Left forelimb (tissue), 1 donor: Measurements from ENCODE around the gene ABITRAM.
A peak's percentile ranks its signal among the peaks of the same experiment; 100 is the strongest.
"Not testable (repeated sequence)": the region's sequence is repeated elsewhere in the genome, so short reads cannot be mapped to it uniquely, and the experiment has no call there.

Experiments
- DNase-seq: peaks from one replicate; pipeline ENCODE4 v3.0.0-alpha.2; 2018; ENCODE audit warnings: low spot score

Gene ABITRAM

DNA sequence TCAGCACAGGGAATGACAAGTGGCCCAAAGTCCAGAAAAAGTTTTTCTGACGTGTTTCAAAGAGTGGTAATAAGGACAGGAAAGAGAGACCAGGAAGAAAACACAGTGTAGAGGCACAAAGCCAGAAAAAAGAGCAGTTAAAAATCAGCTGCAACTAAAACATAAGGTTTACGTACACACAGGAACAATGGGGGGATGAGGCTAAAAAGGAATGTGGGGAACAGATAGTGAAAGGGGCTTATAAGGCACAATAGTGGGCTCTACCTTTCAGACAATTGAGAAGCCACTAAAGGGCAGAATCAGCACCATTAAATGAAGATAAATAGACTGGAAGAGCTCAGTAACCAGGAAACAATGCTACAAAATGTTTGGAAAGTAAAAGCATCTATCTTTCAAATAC lies 5.8 kb upstream of the ABITRAM start:
- no peak for DNase-seq

DNA sequence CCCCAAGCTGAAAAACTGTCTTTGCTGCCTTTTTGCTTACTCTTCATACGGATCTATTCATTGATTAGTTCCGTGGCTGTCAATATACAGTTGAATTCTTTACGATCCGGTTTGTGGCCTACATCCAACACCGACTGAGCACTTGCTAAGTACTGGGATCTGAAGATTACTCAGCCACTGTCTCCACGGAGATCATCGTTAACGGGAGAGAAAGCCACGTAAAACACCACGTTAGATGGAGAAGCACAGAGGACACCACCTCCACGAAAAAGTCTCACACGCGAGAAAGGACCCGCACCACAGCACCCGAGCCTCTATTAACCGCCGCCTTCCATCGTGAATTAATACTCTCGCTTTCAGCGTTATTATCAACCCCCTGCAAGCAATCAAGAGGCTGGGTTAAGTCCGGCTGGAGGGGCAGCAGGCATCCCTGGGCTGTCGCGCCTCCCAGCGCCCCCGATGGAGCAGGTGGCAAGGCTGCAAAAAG lies 926 bp upstream of the ABITRAM start:
- no peak for DNase-seq

DNA sequence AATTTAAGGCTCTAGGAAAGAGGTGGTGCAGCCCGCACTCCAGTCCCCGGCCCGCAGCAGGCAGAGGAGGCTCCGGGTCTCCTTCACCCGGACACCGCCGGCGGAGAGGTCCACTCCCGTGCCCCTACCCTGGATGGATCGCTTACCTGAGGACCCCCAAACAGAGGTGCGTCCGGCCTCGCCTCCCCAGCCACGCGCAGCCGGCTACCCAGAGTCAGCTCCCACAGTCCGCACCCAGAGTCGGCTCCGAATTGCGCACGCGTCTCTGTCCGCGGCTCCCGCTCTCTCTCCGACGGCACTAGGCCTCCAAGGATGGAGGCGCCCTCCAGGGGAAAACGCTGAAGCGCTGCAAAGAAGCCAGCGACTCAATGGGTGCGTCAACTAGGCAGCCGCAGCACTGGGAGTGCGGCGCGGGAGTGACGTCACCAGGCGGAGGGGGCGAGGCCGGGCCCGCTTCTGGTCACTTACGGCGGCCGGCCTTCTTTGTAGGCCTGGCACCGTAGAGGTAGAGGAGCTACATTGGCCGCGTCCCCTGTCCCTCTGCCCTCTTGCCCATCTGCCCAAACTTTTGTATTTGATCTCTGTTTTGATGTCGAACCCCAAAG lies 380 bp upstream of the ABITRAM start, which contains the start of gene ELP1:
ELP1 (minus strand) TSS at position 407 of the 605 bp plus-strand sequence. CDS start 2,978 bp downstream, outside the sequence.
- peak; percentile 96 for DNase-seq

DNA sequence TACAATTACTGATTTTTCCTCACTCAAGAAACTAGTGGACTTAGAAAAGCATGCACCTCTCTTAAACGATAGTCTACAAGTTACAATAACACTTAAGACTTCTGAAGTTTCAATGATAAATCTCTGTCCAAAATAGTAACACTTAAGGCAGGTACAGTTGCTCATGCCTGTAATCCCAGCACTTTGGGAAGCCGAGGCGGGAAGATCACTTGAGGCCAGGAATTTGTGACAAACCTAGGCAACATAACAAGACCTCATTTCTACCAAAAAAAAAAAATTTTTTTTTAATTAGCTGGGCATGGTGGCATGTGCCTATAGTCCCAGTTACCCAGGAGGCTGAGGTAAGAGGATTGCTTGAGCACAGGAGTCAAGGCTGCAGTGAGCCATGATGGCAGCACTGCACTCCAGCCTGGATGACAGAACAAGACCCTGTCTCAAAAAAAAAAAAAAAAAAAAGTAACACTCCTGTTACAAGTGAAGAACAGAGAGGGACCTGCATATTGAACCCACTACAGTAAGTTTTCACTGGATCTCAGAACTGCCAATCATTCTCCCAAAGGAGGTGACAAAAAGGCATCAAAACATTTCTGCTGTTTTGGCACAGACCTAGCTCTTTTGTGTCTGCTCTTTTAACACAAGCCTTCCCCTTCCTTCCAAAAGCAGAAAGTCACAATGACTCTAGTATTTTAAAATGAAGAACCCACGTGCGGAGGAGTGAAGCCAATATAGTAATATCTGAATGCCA lies 3.5 kb downstream of the ABITRAM start:
- DNase-seq = no peak

DNA sequence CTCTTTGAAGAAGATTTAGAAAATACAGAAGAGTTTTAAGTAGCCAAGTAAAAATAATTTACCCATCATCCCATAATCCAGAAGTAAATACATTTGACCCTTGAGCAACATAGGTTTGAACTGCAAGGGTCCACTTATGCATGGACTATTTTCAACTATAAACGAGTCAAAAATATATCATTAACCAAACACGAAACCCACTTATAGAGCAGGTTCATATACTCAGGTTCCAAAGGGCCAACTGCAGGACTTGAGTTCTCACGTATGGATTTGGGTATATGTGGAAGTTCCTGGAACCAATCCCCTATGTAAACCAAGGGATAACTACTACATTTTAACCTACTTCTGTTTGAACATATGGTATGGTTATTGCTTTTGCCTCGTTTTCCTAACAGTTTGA lies 5.8 kb downstream of the ABITRAM start:
- no peak for DNase-seq

DNA sequence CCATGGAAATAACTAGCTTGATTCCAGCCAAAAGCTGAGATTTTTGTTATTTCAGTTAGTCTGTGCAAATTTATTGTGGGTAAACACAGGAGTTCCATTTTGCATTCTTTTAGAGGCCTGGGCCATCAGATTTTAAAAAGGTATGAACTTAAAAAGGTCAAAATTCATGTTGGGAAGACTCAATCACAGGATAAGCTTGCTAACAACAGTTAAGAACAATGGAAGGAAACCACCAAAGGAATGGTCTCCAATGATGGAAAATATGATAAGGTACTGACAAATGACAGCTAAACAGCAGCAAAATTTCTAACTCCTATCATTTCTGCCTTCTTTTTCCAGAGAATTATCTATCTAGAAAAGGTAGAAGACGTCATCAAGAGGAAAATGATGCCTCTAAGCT lies 16.0 kb downstream of the ABITRAM start:
- DNase-seq = no peak

DNA sequence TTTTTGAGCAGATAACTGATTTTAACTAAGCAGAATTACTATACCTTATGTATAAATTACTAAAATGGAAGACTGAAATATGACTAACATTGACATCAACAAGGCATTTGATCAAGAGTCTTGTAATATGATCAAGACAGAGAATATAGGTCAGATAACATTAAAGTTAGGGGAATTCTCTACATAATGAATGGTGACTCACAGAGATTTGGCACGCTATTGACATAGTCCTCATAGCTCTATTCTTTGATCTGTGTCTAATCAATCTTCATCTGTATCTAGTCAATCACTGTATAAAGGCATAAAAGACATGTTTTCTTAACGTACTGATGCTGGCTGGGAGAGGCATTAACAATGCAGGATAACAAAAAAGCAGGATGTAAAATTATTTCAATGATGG lies 17.4 kb downstream of the ABITRAM start:
- DNase-seq = no peak

DNA sequence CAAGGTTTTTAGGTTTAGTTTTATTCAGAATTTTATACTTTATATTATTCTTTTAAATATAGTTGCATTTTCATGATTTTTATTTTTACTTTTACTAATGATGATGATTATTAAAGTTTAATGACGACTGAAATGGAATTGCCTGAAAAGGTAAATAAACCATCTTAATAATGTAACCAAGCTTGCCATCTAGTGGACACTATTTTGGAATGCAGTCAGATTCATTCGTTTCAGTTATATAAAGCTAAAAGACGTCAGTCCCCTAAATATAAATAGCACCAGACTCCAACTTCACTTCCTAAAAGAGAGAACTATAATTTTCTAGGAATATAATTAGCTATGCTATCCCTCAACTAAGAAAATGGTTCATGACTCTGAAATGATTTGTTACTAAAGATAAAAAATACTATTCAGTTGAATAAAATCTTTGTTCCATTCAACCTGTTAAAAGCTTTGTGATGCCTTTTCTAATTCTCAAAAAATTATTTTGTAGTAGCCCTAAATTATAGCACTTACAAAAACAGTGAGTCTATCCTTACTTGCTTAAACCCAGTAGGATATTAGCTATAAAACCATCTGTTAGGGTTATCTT lies 19.9 kb downstream of the ABITRAM start:
- DNase-seq = no peak

DNA sequence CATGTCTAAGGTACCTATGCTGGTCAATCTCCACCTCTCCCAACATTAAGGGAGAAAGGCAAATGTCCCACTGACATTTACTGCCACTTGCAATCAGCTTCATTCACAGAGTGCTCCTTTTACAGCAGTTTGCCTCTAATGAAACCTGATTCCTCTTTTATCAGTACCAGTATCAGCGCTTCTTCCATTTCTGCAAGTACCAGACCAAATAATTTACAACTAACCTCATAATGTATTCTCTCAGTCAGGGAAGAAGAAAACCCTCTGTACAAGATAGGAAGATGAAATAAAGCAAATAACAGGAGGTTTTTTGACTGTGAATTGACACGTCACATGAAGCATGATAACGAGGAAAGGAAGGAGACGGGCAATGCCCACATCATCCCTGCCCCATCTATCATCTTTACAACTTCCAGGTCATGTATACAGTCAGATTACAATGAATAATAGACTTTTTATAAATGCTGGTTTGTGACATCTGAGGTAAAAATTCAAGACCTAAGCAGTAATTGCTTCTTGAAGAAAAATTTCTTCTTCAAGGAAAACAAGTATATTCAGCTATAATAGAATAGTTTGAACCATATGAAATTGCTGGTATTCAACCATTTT lies 21.9 kb downstream of the ABITRAM start:
- DNase-seq = no peak

DNA sequence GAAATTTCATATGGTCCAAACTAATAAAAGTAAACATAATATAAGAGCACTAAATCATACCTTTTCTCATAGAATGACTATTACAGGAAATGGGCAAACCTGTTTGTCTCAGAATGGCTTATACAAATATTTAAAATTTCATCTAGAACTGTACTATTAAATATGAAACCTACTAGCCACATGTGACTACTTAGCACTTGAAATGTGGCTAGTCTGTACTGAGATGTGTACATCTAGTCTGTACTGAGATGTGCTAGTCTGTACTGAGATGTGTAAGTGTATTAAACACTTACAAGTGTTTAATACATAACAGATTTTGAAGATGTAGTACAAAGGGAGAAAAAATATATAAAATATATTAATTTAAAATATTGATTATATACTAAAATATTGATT lies 22.4 kb downstream of the ABITRAM start:
- DNase-seq = no peak

DNA sequence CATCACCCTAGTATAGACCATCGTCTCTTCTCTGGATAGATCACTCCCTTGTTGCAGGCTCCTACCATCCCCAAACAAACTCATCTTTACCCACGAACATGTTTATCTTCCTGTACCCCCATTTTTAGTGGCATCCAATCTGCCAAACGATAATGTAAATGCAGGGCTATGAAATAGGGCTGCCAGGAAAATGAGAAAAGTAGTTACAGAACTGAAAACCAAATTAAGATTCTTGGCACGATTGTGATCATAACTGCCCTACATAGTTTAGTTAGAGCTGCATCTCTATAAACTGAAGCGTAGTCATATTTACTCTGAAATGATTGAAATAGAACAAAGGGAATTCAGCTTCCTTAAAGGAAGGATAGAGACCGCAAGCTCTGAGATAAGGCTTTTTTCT lies 26.1 kb downstream of the ABITRAM start:
- DNase-seq = no peak

DNA sequence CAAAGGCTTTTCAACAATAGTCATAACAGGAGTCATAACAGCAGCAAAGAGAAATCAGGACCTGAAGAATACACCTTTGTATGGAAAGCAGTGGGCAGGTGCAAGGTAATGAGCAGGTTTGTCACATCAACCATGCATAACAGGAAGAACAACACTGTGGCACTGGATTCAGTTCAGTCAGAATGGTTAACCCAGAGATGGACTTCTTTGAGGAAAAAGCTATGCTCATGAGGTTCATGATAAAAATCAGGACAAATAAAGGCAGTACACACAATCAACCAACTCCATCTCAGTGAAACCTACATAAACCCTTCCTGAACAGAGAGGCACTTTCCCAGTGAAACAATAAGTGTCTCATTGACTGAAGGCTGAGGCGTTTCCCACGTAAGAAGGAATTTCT lies 27.0 kb downstream of the ABITRAM start:
- no peak for DNase-seq

DNA sequence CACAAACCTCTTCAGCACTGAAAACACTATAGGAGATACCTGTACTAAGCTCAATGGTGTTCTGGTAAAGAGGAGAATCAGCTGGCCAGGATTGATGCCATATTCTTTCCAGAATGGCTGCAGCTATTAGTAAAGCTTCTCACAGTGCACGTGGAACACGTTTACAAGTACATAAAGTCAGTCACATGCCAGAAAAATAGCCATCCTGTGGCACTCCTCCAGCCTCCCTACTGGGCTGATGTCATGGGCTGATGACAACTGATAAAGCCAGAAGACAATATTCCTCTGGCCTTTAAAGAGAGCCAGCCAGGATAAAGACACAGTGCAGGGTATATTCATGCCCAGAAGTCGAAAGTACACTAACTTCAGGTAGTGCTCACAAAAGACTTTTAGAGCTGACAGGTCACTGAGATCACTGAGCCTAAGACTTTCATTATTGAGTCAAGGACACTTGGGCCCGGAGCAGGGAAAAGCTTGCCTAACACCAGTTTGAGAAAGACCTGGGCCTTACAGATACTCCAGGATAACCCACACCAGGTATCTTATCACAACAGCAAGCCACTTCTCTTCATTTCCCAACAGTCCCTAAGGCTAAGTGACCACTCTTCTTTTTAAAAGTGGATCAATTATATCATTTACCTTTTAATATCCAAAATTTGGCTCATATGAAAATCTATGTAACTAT lies 29.4 kb downstream of the ABITRAM start:
- DNase-seq = no peak

DNA sequence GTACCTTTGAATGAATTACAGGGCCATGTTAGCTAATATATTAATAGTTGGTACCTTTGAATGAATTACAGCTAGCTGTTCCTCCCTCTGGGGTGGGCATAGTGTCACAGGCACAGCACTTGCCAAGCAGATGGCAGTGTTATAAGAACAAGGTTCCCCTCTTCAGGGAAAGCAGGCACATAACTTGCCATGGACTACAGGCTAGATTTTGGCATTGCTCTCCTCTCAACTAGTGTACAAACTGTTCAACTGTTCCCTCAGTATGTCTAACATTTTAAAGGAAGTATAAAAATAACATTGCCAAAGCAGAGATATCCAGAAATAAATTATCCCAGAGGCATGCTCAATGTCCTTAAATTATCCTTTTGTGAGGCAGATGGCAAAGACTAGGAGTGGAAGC lies 33.7 kb downstream of the ABITRAM start:
- DNase-seq = no peak

DNA sequence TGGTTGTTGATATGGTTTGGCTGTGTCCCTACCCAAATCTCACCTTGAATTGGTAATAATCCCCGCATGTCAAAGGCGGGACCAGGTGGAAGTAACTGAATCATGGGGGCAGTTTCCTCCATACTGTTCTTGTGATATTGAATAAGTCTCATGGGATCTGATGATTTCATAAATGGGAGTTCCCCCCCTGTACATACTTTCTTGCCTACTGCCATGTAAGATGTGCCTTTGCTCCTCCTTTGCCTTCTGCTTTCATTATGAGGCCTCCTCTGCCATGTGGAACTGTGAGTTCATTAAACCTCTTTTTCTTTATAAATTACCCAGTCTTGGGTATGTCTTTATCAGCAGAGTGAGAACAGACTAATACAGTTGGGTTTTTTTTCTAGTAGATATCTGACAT lies 37.2 kb downstream of the ABITRAM start:
- not testable (repeated sequence) for DNase-seq

DNA sequence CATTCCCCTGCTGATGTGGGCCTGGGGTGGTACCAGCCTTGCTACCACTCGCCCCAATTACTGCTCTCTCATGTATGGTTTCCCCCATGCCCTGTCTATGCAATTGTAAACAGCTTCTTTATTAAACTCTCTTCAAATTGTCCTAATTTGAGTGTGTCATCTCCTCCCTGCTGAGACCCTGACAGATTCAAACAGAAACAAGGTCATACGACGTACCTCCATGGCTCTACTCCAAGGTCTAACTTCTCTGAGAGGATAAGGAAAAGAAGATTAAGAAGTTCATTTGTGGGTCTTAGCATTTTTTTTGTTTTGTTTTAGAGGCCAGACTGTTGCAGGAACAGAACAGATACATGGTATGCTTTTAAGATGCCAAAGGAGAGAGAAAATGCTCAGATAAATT lies 38.0 kb downstream of the ABITRAM start:
- no peak for DNase-seq

DNA sequence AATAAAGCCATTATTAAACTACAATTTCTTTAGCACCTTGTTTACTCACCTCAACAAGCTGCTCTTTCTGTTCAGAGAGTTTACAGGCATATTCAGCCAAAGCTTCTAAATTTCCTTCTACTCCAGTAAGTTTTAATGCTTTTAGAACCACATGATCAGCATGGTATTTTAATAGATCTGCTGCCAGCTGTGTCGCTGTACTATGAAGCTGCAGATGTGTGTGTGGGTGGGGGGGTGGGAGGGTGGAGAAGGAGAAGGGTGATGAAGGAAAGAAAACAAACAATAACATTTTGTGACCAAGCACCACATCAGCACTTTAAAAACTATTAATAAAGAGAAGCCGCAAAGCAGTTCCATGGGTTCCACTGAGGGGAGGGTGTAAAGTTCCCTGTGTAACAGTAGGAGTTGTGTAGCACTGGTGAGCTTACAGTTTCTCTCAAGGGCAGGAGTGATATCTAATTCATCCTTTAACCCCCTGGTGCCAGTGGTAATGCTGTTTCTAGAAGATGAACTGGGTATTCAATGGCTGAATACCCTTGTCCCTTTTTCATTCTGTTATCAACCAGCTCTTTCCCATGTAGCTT lies 38.5 kb downstream of the ABITRAM start:
- no peak for DNase-seq

DNA sequence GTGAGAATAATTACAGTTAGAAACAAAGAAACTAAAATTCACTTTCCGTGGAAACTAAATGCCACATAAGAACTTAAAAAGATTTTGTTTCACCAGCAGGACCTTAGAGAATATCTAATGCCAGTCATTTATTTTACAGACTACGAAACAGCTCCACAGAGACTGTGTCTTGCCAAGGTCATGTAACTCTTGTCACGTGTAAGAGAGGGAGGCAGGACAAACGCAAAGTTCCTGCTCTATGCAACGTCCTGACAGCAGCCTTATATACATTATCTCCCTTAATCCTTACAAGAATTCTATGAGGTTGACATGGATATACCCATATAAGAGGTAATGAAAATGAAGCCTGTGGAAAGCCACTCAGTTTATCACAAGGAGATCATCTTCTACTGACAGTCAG lies 39.7 kb downstream of the ABITRAM start:
- no peak for DNase-seq

DNA sequence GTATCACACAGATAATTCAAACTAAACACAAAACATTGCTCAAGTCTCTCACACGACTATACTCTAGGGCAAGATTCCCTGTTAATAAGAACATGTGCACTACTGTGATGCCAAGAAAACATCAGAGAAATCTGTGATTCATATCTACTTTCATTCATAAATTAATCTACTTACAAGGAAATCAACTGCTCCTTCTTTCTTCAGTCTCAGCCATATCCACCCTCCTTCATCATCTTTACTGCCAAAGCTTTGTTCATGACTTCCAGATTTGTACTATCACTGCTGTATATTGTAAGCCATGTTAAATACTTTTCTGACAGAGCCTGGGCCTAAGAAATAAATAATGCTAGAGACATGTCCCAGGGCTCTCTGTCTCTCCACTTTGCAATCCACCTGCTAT lies 44.0 kb downstream of the ABITRAM start:
- no peak for DNase-seq

DNA sequence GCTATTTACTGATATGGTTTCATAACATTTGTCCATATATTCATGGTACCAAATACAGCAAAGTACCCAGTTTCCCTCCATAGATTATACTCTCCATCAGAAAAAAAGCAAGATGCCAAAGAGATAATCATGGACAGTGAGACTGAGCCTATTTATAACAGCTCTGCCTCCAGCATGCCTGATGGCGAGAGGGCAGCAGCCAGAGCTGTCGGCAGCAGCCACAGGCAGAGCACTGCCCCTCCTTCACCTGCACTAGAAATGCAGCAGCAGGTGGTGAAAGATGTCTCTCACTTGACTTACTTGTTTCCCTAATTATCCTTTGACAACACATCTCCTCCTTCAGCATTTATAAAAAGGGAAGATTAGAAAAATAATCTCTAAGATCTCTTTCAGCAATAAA lies 46.7 kb downstream of the ABITRAM start:
- no peak for DNase-seq

DNA sequence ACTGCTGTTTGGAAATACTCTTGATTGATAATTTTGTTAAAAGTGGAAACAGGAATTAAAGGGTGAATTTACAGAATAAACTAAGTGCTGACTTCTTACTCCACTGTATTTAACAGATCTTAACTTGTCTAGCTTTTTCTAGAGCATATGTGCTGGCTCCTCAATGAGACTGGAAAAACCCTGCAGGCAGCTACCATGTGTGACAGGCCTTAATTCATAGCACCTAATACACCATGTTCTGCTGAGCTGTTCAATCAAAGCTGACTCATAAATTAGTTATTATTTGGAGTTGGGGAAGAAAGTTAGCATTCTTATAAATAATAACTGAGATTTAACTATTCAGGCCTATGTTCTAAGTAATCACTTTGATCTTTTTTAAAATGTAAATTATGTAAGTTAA lies 49.7 kb downstream of the ABITRAM start:
- no peak for DNase-seq
